Kidney (tissue), 14 donors: ENCODE results near the gene CXCL16. TPM values are rescaled to one million over a fixed set of nuclear protein-coding genes. Genes with fewer than 3 reads are reported as not detected.

Source experiments
- DNase-seq, 5 donors: peaks; one replicate each; pipeline ENCODE4 v3.0.0-alpha.2; 2013 to 2020
- FAIRE-seq: peaks from 2 replicates; lab custom pipeline; 2012; peaks lifted over from hg19 to GRCh38; lab: Jason Lieb, UNC
- H3K27ac ChIP-seq, 2 donors: one replicate each; pipeline ENCODE4 v1.7.0; 2013; ENCODE audit warnings: low read depth in 2 of 2, low read length in 2 of 2, inconsistent platforms in 1 of 2
- H3K27me3 ChIP-seq: one replicate; pipeline ENCODE4 v1.7.1; 2013; ENCODE audit warnings: low read length, inconsistent platforms; ENCODE audit not compliant: control insufficient read depth, insufficient read depth
- H3K36me3 ChIP-seq, 3 donors: one replicate each; pipeline versions ENCODE4 v1.7.0 to v1.7.1; 2013; ENCODE audit warnings: low read length in 3 of 3, control low read depth in 1 of 3, inconsistent platforms in 1 of 3; ENCODE audit not compliant: insufficient read depth in 3 of 3, control insufficient read depth in 2 of 3
- H3K4me1 ChIP-seq, 3 donors: one replicate each; pipeline versions ENCODE4 v1.7.0 to v1.7.1; 2013; ENCODE audit warnings: low read length in 3 of 3, inconsistent platforms in 1 of 3, low read depth in 1 of 3; ENCODE audit not compliant: control insufficient read depth in 2 of 3, insufficient read depth in 2 of 3
- H3K4me3 ChIP-seq, 3 donors: one replicate each; pipeline versions ENCODE4 v1.7.0 to v1.8.1; 2013; ENCODE audit warnings: low read length in 3 of 3, control low read depth in 1 of 3, inconsistent platforms in 1 of 3
- H3K9ac ChIP-seq, 3 donors: one replicate each; pipeline versions ENCODE4 v1.7.0 to v1.7.1; 2013; ENCODE audit warnings: low read length in 3 of 3, control low read depth in 1 of 3, inconsistent platforms in 1 of 3
- H3K9me3 ChIP-seq, 3 donors: one replicate each; pipeline versions ENCODE4 v1.7.0 to v1.7.1; 2013; ENCODE audit warnings: low read length in 3 of 3, control low read depth in 1 of 3, inconsistent platforms in 1 of 3; ENCODE audit not compliant: control insufficient read depth in 2 of 3, insufficient read depth in 1 of 3
- CTCF ChIP-seq: IDR thresholded peaks from 3 replicates; pipeline ENCODE4 v1.5.1; 2012; ENCODE audit warnings: mild to moderate bottlenecking, moderate library complexity, borderline replicate concordance; ENCODE audit not compliant: insufficient read depth; ENCODE audit errors: extremely low read depth
- intact Hi-C: fragments of 100-400 bp; cut with DNase I; formaldehyde crosslinking; loops from one replicate; pipeline ENCODE4 v1.11.1; 2022
- polyA plus RNA-seq: library from polyadenylated mRNA; stranded (reverse); fragments of 350-450 nt; fragmentation: Illumina TruSeq; extraction: RNeasy Lipid Tissue Mini Kit (QIAGEN cat#74804); gene quantifications from one replicate; pipeline ENCODE4 v1.2.3, GENCODE V29; 2014; ENCODE audit warnings: low read depth, low replicate concordance; ENCODE audit not compliant: insufficient read depth
- total RNA-seq: library from RNA; stranded (reverse); fragmentation: NEBNext Ultra II Directional; extraction: Animal tissue kit (Norgen Biotek cat#: 25700); gene quantifications from one replicate; pipeline ENCODE4 v1.2.1, GENCODE V29; 2021
- donor health status: control.
- donor health status: control.
- donor health status: control.
- donor health status: control.
- donor health status: control.
- donor health status: DM: yes; HTN: yes; CAD: no.
- donor health status: Normal renal cell carcinoma (clear cell type).

The CXCL16 gene
- total and polyA plus RNA-seq, 2 donors from 2014 or later, result 22.5 to 83.0 TPM

- no peak overlapping the region for H3K27ac ChIP-seq
- FAIRE-seq, result no peak
- TF ChIP-seq CTCF, result no peak
- H3K4me3 ChIP-seq, result no peak overlapping the region
- peaks cover 0 to 4% (median 0%) of the 10 kb centered on the region in 3 donors for H3K4me1 ChIP-seq
- peaks cover 2% of the 10 kb centered on the region for H3K27me3 ChIP-seq
- peak; percentile 28 to 72 (median 52) for DNase-seq
- H3K36me3 ChIP-seq, result no peaks in the 10 kb centered on the region
- no peaks in the 10 kb centered on the region for H3K9me3 ChIP-seq
- H3K9ac ChIP-seq, result no peak overlapping the region
- intact Hi-C loops, result no loop called here
These were observed 5.6 kb upstream of the CXCL16 start for GRCh38 chr17:4744999-4745969.

- Histone ChIP-seq H3K36me3 (no peaks in the 10 kb centered on the region), H3K27ac (no peak overlapping the region), H3K27me3 (peaks cover 2% of the 10 kb centered on the region), H3K4me1 (peaks cover 0 to 7% (median 0%) of the 10 kb centered on the region in 3 donors), H3K9me3 (no peaks in the 10 kb centered on the region), H3K4me3 (no peak overlapping the region), H3K9ac (no peak overlapping the region)
- intact Hi-C loops, result no loop called here
- FAIRE-seq (no peak), DNase-seq (peak in 1 of 5 donors; percentile 55)
- no peak for TF ChIP-seq CTCF
These were observed 4.2 kb upstream of the CXCL16 start for GRCh38 chr17:4743898-4744297.

- Histone ChIP-seq H3K4me3 (no peak overlapping the region), H3K4me1 (peaks cover 0 to 5% (median 0%) of the 10 kb centered on the region in 3 donors), H3K9me3 (no peaks in the 10 kb centered on the region), H3K27me3 (peaks cover 9% of the 10 kb centered on the region), H3K9ac (no peak overlapping the region), H3K36me3 (no peaks in the 10 kb centered on the region), H3K27ac (no peak overlapping the region)
- FAIRE-seq, result no peak
- no peak for TF ChIP-seq CTCF
- intact Hi-C loops, result no loop called here
- DNase-seq, result peak in 1 of 5 donors; percentile 67
These were observed 3.5 kb upstream of the CXCL16 start for GRCh38 chr17:4743216-4743615.
